Kidney glomerular epithelial cell (primary cell): ENCODE measurements around the gene RNF152.

Experiments used
- DNase-seq: peaks from one replicate; lab custom pipeline; 2025; lab: John Stamatoyannopoulos, UW

Gene RNF152

GRCh38 chr18:61892683-61893308 is at the start of gene RNF152:
Gene RNF152, minus strand, starts transcription at chr18:61893007. Its CDS starts 76,544 bp downstream, at chr18:61816463.
- DNase-seq: no peak

DNA sequence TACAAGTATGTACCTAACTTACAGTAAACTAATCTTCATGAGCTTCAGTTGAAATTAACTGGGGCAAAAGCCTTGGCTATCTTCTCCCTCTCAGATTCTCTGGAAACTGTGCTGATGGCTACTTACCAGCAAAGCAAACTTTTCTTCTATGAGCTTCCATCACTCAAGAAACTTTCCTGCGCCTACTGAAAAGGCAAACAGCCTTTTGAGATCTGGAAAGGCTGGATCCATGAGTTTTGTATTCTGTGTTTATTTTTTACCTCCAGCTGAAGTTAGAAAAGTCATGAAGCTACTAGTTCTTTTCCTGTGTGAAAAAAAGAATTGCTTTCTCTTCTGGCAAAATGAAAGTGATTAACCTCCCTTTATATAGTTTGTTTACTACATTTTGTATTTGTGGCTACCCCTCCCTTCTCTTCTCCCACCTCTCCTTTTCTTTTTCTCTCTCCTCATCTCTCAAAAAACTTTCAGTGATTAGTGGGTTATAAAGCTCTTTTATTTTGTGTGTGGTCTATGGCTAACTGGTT is 49.2 kb upstream of the RNF152 start:
- no peak for DNase-seq

DNA sequence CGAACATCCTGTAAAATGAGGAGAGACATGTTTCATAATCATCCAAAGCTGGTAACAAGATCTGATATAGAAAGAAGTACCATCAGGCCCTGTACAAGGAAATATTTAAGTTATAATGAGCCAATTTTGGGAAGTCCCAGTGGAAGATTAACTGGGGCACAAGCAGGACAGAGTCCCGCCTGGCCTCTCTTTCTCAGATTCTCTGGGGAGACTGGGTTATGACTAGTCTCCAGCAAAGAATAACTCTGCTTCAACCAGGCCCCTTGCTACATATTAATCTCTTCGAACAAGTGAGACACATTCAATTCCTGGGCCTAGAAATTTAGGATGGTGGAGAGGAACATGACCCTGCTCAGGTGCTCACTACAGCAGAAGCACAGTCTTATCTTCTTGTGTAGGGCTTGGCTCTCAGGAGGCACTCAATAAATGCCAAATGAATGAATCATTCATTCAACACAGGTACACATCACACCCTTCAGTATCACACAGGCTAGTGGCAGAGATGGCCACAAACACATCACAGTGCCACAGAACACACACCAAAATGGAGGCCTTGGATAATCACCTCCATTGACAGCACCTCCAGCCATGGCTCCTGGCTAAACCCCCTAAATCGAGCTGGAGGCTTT is 46.4 kb upstream of the RNF152 start:
- no peak for DNase-seq

DNA sequence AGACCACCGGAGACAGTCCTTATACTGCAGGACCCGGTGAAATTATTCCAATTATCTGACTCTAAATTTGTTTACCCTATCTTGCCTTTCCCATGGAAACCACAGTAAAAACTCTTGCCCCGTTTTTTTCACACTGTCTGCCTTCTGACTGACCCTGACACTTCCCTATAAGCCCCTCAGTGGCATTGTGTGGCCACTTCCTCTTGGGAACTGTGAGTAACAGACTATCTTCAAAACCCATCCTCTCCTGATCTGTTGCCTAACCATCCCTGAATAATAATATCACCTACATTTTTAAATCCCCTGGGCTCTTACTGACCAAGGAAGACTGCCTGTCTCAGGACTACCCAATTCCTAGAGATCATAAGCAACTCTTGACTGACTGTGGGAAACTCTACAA is 42.6 kb upstream of the RNF152 start:
- no peak for DNase-seq

DNA sequence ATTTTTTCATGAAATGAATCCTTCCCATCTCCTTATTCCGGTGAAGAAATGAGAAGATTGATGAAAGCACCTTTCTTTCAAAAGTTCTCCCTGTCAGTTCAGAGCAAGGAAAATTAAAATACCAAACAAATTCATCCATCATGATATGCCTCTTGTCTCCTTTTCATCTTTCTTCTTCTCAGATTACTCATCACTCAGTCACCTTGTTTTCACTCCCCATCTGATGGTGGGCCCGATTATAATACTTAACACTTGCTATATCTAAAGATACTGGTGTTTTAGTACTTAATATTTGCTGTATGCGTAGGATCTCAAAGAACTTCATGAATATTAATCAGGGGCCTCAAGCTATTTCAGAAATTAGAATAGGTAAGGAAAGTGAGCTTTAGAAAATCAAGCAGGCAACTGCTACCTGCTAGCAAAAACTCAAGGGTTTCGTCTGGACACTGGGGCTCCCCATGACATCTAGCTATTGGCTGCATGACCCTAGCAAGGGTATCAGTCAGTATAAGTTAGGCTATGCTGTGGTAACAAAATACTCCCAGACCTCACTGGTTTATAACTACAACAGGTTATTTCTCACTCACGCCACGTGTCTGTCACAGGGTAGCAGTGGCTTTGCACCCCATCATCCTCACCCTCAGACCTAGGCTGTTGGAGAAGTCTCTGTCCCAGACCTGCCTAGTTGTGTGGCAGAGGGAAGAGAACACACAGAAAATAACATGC is 39.0 kb upstream of the RNF152 start:
- no peak for DNase-seq

DNA sequence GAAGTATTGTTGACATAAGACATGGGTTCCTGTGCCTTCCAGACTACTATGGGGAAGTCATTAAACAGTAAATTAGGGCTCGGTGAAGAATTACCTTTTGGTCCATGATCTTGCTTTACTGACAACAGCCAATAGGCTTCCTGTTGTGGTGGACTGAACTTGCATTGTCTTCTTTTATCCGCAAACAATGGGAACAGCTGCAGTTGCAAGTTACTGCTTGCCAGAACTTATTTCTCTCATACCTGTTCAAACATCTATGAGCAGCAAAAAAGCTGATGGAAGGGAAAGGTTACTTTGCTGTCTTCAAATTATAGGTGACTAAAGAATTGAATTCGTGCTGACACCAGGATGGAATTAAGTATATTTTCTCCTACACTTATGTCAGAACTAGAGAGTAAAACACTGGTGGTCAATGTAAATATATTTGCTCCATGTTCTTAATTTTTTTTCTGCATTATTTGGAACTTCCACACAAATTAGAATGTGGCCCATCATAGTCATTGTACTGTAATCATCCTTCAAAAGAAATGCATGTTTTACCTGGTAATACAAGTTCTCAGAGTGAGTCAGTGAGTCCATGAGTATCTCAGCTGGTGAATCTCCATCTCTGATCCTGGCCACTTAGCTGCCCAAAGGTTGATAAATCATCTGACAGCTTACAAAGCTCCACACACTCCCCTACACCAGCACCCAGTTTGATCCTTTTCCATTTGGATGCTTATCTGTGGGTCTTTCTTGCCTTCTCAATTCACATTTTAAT is 37.3 kb upstream of the RNF152 start:
- DNase-seq: no peak

- DNase-seq: no peak
Measured at GRCh38 chr18:61926532-61926931, 33.7 kb upstream of the RNF152 start.

DNA sequence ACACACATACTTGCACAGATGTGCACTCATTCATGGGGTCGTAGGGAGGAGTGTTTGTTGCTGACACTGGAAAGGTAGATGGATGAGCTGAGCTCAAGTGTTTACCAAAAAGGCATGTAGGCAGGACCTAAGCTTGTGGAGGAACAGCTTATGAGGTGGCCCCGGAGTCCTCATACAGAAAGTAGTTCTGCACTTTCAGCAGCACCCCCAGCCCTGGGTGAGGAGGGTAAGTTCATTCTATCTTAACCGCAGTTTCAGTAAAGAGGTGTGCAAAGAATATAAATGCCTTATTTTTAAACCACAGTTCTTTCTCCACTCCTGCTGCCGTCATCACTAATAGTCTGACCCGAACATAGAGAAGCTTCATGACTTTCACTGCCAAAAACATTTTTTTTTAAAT is 31.7 kb upstream of the RNF152 start:
- DNase-seq: no peak

GRCh38 chr18:61922435-61922834 is 29.6 kb upstream of the RNF152 start:
- no peak for DNase-seq

GRCh38 chr18:61921621-61922235 is 28.9 kb upstream of the RNF152 start:
- DNase-seq: no peak

DNA sequence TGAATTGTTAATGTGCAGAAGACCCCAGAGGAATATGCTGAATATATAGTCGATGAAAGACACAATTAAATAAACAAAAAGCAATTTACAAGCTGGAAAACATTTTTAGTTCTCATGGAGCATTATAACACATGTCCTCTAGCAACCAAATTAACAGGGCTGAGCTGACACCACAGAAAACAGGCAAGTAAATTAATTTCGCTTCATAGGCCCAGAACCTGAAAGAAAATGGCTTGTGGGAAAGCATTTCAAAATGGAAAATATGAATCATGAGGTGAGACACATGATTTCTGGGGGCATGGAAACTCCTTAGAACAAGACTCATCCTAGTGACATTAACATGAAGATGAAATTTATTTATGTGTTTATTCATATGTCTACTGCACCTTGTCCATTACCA is 25.0 kb upstream of the RNF152 start:
- no peak for DNase-seq

- no peak for DNase-seq
Measured at GRCh38 chr18:61912476-61912875, 19.7 kb upstream of the RNF152 start.

- no peak for DNase-seq
Measured at GRCh38 chr18:61910101-61910500, 17.3 kb upstream of the RNF152 start.

DNA sequence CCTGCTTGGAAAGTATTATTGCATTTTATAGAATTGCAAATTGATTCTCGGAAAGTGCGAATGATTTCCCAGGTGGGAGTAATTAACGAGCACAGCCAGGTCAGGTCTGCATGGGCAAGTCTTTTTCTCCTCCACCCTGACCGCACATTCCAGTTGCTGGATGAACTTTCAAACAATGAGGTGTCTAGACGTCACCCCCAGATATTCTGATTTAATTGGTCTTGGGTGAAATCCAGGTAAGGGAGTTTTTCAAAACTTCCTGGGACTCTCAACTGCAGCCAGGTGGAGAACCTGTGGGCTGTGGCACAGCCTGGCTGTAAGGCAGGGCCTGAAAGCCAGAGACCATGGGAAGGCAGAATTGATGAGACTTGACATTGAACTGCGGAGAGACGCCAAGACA is 15.9 kb upstream of the RNF152 start:
- no peak for DNase-seq

GRCh38 chr18:61901323-61901986 is 8.6 kb upstream of the RNF152 start:
- DNase-seq: peak; percentile 44

- DNase-seq: no peak
Measured at GRCh38 chr18:61900504-61901281, 7.9 kb upstream of the RNF152 start.

GRCh38 chr18:61898640-61899101 is 5.9 kb upstream of the RNF152 start:
- peak; percentile 4 for DNase-seq

DNA sequence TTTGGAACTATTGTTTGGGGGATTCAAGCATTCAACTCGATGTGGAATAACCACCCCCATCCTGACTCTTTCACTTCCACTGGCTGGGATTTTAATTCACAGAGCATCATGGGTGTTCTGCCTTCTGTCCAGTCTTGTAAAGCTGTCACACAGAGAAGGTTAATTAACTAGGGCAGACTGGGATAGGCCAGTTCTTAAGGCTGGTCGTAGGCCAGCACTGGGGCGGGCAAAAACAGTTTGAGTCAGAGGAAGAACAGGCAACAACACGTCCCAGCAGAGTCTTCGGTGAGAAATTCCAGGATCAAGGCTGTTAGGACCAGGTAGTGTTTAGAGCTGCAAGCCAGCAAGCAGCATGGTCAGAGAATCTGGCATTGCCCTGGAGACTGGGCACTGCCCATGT is 4.0 kb upstream of the RNF152 start:
- DNase-seq: no peak

GRCh38 chr18:61896118-61896517 is 3.3 kb upstream of the RNF152 start:
- no peak for DNase-seq

- no peak for DNase-seq
Measured at GRCh38 chr18:61894751-61895524, 2.1 kb upstream of the RNF152 start.
